ENCODE results near the gene MPHOSPH10. TPM values are rescaled to one million over a fixed set of nuclear protein-coding genes. Genes with fewer than 3 reads are reported as not detected.

The MPHOSPH10 gene
- total RNA-seq, 1 experiment from 2014 or later = 26.4 TPM

- H3K4me2 ChIP-seq (ENCODE audit: low read length) = no peak overlapping the region
- H3K9me2 ChIP-seq (replicated peaks; ENCODE audit: low read length) = no peaks in the 10 kb centered on the region
- no peaks in the 10 kb centered on the region for H3K9me3 ChIP-seq (ENCODE audit: low read length)
- DNase-seq (no peak), ATAC-seq (no peak)
- peaks cover 4% of the 10 kb centered on the region for H3K4me1 ChIP-seq (ENCODE audit: insufficient read depth, low read length)
- ChIA-PET POLR2A (ENCODE audit: unreplicated experiment) (no interaction called here), CTCF (no interaction called here)
- no TSS peak for BruUV-seq (replicated peaks)
- no peaks in the 10 kb centered on the region for H3K36me3 ChIP-seq (ENCODE audit: low read depth, low read length)
- no peak overlapping the region for H2AFZ ChIP-seq (ENCODE audit: low read length)
- H3K9ac ChIP-seq (ENCODE audit: low read length) = no peak overlapping the region
- no peaks in the 10 kb centered on the region for H3K79me2 ChIP-seq (ENCODE audit: low read length)
- no peak overlapping the region for H3K4me3 ChIP-seq (ENCODE audit: low read length)
- TF ChIP-seq CTCF (conservative IDR thresholded peaks at IDR 0.05; ENCODE audit: low read depth, low read length) (no peak), EZH2 (IDR thresholded peaks at IDR 0.05; ENCODE audit: low read length, unreplicated experiment) (no peak), EZH2phosphoT487 (IDR thresholded peaks at IDR 0.05; ENCODE audit: borderline replicate concordance, low read length) (no peak)
- H3K27ac ChIP-seq (ENCODE audit: low read length) = no peak overlapping the region
- H3K27me3 ChIP-seq (ENCODE audit: low read length) = no peaks in the 10 kb centered on the region
- intact Hi-C loops (cut with micrococcal nuclease) = no loop called here
- H3F3A ChIP-seq (ENCODE audit: low read length, unreplicated experiment) = no peaks in the 10 kb centered on the region
- no peaks in the 10 kb centered on the region for H4K20me1 ChIP-seq (ENCODE audit: low read length)
Observed at GRCh38 chr2:71187589-71187988, 57.2 kb downstream of the MPHOSPH10 start.

- no peaks in the 10 kb centered on the region for H3K27me3 ChIP-seq (ENCODE audit: low read length)
- no peaks in the 10 kb centered on the region for H3F3A ChIP-seq (ENCODE audit: low read length, unreplicated experiment)
- H3K4me2 ChIP-seq (ENCODE audit: low read length) = no peak overlapping the region
- H3K4me3 ChIP-seq (ENCODE audit: low read length) = no peak overlapping the region
- no peaks in the 10 kb centered on the region for H3K36me3 ChIP-seq (ENCODE audit: low read depth, low read length)
- no peaks in the 10 kb centered on the region for H3K79me2 ChIP-seq (ENCODE audit: low read length)
- no TSS peak for BruUV-seq (replicated peaks)
- DNase-seq = peak; percentile 43
- intact Hi-C loops (cut with micrococcal nuclease) = loop anchor here (2.0 kb wide), 1 partner anchor 34 kb away; no protein-coding TSS in a partner anchor
- peak; percentile 67 for ATAC-seq
- TF ChIP-seq CTCF (conservative IDR thresholded peaks at IDR 0.05; ENCODE audit: low read depth, low read length) = peak; percentile 64
- no peak for TF ChIP-seq EZH2phosphoT487 (IDR thresholded peaks at IDR 0.05; ENCODE audit: borderline replicate concordance, low read length)
- H3K27ac ChIP-seq (ENCODE audit: low read length) = no peak overlapping the region
- H4K20me1 ChIP-seq (ENCODE audit: low read length) = no peaks in the 10 kb centered on the region
- no peaks in the 10 kb centered on the region for H3K4me1 ChIP-seq (ENCODE audit: insufficient read depth, low read length)
- no peaks in the 10 kb centered on the region for H3K9me3 ChIP-seq (ENCODE audit: low read length)
- H3K9ac ChIP-seq (ENCODE audit: low read length) = no peak overlapping the region
- no peaks in the 10 kb centered on the region for H3K9me2 ChIP-seq (replicated peaks; ENCODE audit: low read length)
- H2AFZ ChIP-seq (ENCODE audit: low read length) = no peak overlapping the region
- ChIA-PET POLR2A (ENCODE audit: unreplicated experiment) (no interaction called here), CTCF (interaction anchor here (1.0 kb wide), 1 partner anchor 90 kb away, joined by 8 read pairs; no protein-coding TSS in a partner anchor)
Observed at GRCh38 chr2:71190656-71191569, 60.5 kb downstream of the MPHOSPH10 start.

GRCh38 chr2:71191570-71191943 lies 61.1 kb downstream of the MPHOSPH10 start:
- Histone ChIP-seq H3K9me3 (ENCODE audit: low read length) (no peaks in the 10 kb centered on the region), H4K20me1 (ENCODE audit: low read length) (no peaks in the 10 kb centered on the region), H3K27ac (ENCODE audit: low read length) (no peak overlapping the region), H3K9me2 (replicated peaks; ENCODE audit: low read length) (no peaks in the 10 kb centered on the region), H3K9ac (ENCODE audit: low read length) (no peak overlapping the region), H3K4me2 (ENCODE audit: low read length) (no peak overlapping the region), H3K36me3 (ENCODE audit: low read depth, low read length) (no peaks in the 10 kb centered on the region), H3K27me3 (ENCODE audit: low read length) (no peaks in the 10 kb centered on the region), H2AFZ (ENCODE audit: low read length) (no peak overlapping the region), H3K79me2 (ENCODE audit: low read length) (no peaks in the 10 kb centered on the region), H3K4me3 (ENCODE audit: low read length) (no peak overlapping the region), H3F3A (ENCODE audit: low read length, unreplicated experiment) (no peaks in the 10 kb centered on the region), H3K4me1 (ENCODE audit: insufficient read depth, low read length) (no peaks in the 10 kb centered on the region)
- intact Hi-C loops (cut with micrococcal nuclease) = loop anchor here (2.0 kb wide), 1 partner anchor 35 kb away; no protein-coding TSS in a partner anchor
- TF ChIP-seq CTCF (conservative IDR thresholded peaks at IDR 0.05; ENCODE audit: low read depth, low read length) (no peak), EZH2phosphoT487 (IDR thresholded peaks at IDR 0.05; ENCODE audit: borderline replicate concordance, low read length) (no peak), EZH2 (IDR thresholded peaks at IDR 0.05; ENCODE audit: low read length, unreplicated experiment) (no peak)
- no peak for DNase-seq
- ATAC-seq = no peak
- ChIA-PET CTCF (interaction anchor here (1.0 kb wide), 1 partner anchor 91 kb away, joined by 8 read pairs; no protein-coding TSS in a partner anchor), POLR2A (ENCODE audit: unreplicated experiment) (no interaction called here)
- BruUV-seq (replicated peaks) = no TSS peak

All from PC-3 (cell line).